HG02623 (cell line): ENCODE results near the gene FN3KRP.
"Not testable (repeated sequence)": the region's sequence is repeated elsewhere in the genome, so short reads cannot be mapped to it uniquely, and the experiment has no call there.

Experiments used
- ATAC-seq: cut with Tn5 transposase; IDR thresholded peaks from one replicate; pipeline ENCODE4 v1.9.1; 2021; ENCODE audit warnings: moderate library complexity; ENCODE audit not compliant: unreplicated experiment

FN3KRP gene

DNA sequence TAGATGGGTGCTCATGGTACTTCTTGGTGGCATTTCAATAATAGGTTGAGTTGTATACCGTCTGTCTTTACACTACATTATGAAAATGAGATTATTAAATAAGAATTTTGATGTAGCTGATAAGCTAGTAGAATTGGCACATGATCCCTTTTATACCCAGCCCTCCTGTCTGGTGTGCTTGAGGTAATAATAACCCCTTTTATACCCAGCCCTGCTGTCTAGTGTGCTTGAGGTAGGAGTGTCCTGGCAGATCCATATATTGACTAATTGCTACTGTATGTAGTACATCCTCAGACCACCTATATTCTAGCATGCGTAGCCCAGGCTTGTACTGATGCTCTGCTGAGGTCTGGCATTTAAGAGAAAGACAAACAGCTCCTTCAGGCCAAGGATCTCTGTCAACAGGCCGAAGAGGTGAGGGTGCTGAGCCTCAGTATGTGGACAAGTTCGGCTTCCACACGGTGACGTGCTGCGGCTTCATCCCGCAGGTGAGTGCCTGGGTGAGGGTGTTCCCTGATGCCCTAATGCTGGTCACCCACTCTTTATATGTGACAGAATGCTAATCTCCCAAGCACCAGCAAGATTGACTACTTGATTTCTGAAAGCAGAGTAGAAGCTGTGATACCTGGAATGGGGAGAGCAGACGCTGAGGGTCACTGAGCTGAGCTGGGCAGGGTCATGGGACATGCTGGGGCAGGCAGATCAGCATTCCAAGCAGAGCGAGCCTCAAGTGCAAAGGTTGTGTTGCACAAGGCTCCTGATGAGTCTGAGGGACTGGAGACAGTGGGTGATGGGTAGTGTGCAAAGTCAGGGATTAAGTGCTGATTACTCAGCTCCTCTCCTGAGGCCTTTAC lies 24.6 kb downstream of the FN3KRP start:
- no peak for ATAC-seq

DNA sequence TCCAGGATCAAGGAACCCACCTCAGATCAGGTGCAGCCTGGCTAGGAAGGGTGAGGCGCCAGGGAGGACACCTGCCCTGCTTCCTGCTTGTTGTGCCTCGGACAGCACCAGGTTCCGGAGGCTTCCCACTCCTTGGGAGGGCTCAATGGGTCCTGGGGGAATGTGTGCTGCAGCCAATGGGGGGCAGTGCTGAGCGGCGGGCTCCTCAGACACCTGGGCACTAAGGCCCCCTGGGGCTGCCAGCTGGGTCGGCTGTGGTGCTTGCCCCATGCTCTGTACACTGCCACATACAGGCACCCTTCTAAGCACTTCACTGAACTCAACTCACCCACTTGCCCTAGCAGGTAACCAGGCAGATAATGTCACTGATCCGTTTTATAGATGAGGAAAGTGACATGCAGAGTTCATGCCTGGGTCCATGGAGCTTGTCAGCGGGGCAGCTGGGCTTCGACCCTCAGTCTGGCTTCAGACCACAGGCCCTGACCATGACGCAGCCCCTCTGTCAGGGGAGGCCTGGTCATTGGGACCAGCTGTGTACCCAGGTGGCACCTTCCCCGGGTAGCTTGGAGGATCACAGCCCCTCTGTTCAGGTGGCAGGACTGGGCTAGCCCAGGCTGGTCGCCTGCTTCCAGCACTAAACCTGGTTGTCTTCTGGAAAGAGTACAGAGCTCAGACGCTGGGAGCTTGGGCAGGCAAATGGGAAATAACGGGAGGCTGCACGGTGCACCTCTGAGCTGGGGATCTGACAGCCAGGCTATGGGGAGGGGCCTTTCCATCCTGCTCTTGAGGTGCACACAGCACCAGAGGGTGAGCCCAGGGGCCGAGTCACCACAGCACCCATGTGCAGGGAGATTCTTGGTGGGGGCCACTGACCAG lies 27.1 kb downstream of the FN3KRP start:
- ATAC-seq, result no peak

DNA sequence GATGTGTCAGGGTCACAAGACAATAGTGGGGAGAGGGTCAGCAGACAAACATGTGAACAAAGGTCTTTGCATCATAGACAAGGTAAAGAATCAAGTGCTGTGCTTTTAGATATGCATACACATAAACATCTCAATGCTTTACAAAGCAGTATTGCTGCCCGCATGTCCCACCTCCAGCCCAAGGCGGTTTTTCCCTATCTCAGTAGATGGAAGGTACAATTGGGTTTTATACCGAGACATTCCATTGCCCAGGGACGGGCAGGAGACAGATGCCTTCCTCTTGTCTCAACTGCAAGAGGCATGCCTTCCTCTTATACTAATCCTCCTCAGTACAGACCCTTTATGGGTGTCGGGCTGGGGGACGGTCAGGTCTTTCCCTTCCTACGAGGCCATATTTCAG lies 28.2 kb downstream of the FN3KRP start:
- ATAC-seq, result not testable (repeated sequence)

DNA sequence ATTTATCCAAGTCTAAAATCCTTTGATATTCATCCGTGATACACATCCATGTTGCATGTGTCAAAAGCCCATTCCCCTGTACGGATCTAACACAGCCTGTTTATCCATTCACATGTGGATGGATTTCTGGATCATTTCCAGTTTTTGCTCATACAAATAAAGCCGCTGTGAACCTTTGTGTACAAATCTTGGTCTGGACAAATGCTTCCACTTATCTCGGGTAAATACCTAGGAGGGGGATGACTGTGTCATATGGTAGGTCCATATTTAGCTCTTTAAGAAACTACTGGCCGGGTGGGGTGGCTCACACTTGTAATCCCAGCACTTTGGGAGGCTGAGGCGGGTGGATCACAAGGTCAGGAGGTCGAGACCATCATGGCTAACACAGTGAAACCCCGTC lies 29.0 kb downstream of the FN3KRP start:
- ATAC-seq, result no peak

DNA sequence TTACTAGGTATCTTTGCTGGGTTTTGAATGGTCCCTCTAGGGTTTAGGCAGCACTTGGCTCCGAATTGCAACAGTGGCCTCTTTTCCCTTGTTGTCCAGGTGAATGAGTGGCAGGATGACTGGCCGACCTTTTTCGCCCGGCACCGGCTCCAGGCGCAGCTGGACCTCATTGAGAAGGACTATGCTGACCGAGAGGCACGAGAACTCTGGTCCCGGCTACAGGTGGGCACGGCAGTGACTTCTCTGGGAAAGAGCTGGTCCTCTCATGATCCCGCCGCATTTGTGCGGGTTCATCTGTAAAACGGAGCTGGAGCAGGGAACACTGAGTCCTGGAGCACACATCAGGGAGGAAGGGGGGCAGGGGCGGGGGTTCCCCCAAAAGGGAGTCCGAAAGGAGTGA lies 32.2 kb downstream of the FN3KRP start:
- ATAC-seq, result no peak

DNA sequence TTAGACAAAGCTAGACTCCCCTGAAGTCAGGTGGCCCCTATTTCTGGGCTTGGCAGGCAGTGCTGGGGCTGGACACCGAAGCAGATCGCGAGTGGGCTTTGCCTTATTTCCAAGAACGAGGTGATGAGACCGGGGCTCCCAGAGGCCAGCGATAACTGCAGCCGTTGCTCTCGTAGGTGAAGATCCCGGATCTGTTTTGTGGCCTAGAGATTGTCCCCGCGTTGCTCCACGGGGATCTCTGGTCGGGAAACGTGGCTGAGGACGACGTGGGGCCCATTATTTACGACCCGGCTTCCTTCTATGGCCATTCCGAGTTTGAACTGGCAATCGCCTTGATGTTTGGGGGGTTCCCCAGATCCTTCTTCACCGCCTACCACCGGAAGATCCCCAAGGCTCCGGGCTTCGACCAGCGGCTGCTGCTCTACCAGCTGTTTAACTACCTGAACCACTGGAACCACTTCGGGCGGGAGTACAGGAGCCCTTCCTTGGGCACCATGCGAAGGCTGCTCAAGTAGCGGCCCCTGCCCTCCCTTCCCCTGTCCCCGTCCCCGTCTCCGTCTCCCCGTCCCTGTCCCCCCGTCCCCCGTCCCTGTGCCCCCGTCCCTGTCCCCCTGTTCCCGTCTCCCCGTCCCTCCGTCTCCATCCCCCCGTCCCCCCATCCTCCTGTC lies 33.9 kb downstream of the FN3KRP start:
- ATAC-seq, result no peak

DNA sequence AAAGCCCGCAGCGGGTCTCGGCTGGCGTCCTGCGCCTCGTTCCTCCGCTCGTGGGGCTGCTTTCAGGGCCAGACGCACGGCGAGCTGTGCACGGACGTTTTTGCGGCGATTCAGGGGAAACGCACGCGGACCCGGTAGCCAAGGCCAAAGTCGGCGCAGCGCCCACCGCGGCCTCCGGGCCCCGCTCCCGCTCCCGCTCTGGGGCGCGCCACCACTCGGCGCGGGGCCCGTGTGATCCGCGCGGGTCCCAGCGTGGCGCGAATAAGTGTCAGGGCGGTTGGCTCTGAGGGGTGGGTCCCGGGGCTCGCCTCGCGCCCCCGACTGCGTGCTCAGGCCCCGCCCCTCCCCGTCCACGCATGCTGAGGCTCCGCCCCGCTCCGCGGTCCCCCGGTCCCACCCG lies 34.7 kb downstream of the FN3KRP start:
- ATAC-seq, result peak; percentile 41

DNA sequence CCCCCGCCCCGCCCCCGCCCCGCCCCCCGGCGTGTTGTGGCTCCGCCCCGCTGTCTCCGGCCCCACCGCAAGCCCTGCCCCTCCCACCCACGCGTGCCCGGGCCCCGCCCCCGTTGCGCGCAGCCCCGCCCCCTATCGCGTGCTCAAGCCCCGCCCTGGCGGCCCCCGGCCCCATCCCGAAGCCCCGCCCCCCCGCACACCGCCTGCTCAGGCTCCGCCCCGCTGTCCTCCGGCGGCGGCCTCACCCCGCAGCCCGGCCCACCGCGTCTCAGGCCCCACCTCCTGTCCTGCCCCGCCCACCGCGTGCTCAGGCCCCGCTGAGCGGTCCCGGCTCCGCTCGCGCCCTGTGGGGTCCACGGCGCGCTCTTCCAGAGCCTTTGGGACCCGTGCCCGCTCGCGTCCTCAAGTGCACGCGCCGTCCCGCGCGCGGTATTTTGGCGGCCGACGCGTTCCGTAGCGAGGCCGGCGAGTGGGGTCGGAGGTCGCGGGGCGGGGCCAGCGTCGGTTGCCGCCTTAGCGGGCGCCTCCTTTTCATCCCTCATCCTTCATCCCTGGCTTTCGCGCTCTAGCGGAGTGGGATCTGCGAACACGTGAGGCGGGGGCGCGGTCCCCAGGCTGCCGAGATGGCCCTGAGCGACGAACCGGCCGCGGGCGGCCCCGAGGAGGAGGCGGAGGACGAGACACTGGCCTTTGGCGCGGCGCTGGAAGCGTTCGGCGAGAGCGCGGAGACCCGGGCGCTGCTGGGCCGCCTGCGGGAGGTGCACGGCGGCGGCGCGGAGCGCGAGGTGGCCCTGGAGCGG lies 35.3 kb downstream of the FN3KRP start, which contains the start of gene TBCD:
Gene TBCD, plus strand, starts transcription at position 495 of the 800 bp plus-strand sequence. Its CDS starts 129 bp downstream, at position 624.
- ATAC-seq, result peak; percentile 65

DNA sequence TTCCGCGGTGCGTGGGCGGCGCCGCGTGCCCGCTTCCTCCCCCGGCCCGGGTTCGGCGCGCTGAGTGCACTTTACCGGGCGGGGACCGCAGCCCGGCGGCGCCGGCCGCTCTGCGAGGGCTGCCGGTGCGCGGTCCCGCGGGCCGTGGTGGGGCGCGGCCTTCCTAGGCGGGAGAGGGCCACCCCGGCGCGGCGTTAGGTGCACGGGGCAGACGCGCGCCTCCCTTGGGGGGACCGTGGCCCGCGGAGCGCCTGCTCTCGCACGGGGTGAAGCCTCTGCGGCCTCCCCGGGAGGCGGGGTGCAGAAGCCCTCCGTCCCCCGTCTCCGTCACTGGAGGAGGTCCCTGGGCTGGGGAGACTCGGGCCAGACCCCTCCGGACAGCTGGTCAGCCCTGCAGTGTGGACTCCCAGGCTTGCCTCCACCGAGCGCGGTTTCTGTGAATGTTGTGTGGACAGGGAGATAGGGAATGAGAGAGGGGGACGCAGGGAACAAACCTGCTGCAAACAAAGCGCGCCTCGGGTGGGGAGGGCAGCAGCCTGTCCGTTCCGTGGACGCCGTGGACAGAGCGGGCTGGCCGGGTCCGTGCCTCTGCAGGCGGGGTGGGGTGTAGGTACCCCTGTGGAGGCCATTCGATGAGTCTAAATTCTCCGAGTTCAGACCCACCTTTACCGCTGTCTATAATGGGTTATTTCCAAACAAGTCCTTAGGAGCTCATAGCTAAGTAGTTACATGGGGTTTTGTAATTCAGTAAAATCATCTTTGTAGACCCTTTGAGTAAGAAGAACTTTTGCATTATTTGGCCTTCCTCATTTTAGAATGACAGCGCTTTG lies 36.1 kb downstream of the FN3KRP start:
- peak; percentile 6 for ATAC-seq

DNA sequence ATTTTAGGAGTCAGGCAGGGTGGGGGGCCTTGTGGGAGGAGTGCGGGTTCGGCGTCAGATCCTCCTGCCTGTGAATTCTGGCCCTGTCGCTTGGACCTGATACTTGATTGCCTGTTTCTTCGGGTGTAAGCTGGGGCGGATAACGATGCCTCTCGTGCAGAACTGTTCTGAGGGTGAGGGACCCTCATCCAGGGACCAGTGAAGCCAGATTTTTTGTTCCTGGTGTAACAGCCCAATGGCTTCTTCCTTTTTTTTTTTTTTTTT lies 36.6 kb downstream of the FN3KRP start:
- ATAC-seq, result no peak

DNA sequence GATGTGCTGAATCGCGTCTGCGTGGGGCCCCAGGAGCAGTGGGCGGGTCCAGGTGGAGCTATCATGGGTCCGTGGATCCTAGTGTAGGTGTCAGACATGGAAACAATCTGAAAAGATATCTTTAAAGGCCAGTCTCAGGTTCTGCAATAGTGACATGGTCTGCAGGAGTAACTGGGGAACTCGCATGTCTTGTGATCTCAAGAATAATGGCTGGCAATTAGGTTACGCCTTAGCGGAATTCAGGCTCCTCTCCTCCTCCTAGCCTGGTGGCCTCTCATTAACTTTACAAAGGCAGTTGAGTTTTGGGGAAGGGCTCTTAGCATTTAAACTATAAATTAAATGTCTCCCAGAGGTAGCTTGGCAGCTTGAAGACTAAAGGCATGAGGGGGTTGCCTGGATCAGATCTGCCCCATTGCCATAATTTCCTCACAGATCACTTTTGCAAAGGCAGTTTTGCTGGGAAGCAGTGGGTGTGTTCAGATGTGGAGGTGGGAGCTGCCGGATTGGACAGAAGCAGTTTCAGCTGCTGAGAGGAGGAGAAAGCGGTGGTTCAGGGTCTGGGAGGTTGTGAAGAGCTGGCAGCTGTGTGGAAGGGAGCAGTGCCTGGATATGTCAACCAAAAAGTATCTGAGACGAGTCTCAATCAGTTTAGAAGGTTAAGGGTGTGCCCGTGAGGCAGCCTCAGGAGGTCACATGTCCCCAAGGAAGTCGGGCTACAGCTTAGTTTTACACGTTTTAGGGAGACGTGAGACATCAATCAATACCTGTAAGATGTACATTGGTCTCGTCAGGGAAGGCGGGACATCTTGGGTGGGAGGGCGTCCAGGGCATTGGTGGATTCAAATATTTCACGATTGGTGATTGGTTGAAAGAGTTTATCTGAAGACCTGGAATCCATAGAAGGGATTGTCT lies 38.0 kb downstream of the FN3KRP start:
- ATAC-seq, result no peak

DNA sequence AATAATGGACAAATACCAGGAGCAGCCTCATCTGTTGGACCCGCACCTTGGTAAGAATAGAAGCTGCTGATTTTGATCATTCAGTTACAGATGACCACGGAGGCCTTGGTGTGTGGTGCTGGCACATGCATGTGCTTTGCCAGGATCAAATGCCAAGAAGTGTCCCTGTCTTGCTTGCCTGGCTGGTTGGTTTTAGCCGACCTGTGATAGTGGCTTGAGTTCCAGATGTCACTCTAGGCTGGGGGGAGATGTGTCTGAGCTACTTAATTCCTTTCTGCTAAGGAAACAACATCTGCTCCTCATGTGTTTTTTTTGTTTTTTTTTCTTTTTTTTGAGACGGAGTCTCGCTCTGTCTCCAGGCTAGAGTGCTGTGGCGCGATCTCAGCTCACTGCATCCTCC lies 39.7 kb downstream of the FN3KRP start:
- no peak for ATAC-seq

DNA sequence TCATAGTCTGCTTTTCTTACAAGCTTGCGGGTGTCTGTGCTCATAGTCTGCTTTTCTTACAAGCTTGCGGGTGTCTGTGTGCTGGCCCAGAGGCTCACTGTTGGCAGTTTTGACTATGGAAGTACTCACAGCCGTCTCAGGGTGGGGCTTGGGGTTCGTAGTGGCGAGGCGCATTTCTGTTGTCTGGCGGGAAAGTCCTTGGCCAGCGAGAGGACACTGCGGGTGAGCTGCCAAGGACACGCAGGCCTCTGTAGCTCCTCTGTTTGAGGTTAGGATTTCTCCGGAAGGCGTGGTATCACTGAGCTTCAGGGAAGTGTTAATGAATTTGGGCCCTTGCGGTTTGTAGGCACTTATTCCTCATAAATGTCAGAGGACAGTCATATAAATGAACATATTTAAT lies 48.9 kb downstream of the FN3KRP start:
- no peak for ATAC-seq

DNA sequence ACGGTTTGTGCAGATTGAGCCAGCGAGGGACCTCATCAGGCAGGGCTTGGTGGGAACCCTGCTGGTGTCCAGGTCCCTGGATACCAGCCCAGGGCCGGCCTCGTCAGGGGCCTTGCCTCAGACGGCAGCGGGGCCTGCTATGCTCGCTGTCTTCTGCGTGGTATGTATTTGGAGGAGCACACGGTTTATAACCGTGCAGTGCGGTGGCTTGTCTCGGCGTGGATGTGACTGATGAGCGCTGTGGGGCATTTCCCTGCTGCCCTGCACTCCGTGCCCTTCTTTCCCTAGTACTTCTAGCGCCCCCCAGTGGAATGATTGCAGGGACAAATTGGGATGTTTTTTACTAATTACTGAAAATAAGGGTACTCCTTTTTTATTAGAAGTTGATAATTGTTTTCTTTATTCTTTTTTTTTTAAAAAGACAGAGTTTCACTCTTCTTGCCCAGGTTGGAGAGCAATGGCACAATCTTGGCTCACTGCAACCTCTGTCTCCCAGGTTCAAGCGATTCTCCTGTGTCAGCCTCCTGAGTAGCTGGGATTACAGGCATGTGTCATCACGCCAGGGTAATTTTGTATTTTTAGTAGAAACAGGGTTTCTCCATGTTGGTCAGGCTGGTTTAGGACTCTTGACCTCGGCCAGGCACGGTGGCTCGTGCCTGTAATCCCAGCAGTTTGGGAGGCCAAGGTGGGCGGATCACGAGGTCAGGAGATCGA lies 50.7 kb downstream of the FN3KRP start:
- ATAC-seq, result no peak

DNA sequence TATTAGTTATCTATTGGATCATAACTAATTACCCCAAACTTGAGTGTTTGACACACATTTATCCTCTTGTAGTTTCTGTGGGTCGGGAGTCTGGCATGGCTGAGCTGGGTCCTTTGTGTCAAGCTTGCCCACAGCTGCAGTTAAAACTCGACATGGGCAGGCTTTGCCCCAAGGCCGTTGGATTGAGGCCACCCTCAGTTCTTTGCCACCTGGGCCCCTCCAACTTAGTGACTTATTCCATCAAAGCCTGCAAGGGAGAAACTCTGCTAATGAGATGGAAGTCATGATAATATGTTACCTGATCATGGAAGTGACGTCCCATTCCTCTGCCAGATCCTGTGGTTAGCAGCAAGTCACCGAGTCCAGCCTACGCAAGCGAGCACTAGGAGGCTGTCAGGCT lies 52.5 kb downstream of the FN3KRP start:
- ATAC-seq, result no peak

DNA sequence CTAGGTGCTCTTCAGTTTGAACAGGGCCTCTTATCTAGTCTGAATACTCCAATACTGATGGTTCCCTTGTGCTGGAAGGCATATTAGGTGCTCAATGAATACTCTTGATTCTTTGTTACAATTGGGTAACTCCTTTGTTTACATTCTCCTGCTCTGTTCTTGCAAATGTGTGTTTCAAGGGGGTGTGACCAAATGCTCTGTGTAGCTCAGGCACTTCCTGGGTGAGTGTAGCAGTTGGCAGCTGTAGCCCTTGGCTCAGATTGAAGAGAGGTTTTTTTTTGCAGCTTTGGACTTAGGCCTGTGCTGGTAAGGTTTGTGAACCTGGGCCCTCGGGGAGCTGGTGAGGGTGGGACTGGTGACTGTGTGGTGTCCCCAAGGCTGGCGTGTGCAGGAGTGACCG lies 55.5 kb downstream of the FN3KRP start:
- ATAC-seq, result no peak

DNA sequence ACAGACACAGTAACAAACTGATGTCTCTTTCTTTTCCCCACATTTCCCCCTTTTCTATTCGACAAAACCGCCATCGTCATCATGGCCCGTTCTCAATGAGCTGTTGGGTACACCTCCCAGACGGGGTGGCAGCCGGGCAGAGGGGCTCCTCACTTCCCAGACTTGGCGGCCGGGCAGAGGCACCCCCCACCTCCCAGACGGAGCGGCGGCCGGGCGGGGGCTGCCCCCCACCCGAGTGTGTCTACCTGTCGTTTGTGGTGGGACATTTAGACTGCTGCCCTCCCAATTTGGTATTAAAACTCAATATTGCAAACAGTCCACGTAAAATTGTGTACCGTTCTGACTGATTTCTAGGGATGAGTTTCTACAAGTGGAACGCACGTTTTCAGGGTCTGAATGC lies 58.0 kb downstream of the FN3KRP start:
- ATAC-seq, result not testable (repeated sequence)
